PC-9 (cell line): ENCODE results near the gene ZNF630. TPM values are rescaled to one million over a fixed set of nuclear protein-coding genes. Genes with fewer than 3 reads are reported as not detected.
"Not testable (repeated sequence)": the region's sequence is repeated elsewhere in the genome, so short reads cannot be mapped to it uniquely, and the experiment has no call there.

Experiments
- BruUV-seq: library from RNA; stranded (reverse); fragments of 400-500 nt; replicated peaks from 2 replicates; lab custom pipeline; 2021; lab: Mats Ljungman, UMichigan
- CTCF ChIA-PET: fragments of 300-600 bp; sonication (Branson Sonifier 250); formaldehyde crosslinking; loops from one replicate; lab custom pipeline; 2022; ENCODE audit warnings: antibody characterized with exemption; lab: Charles Lee
- POLR2A ChIA-PET: fragments of 300-600 bp; sonication (Branson Sonifier 250); formaldehyde crosslinking; loops from one replicate; lab custom pipeline; 2022; ENCODE audit warnings: antibody characterized with exemption; ENCODE audit not compliant: unreplicated experiment; lab: Charles Lee
- DNase-seq, 2 experiments: peaks; one replicate each; pipeline versions ENCODE4 v3.0.0 to v3.0.0-alpha.2; 2015 to 2022; ENCODE audit warnings: mixed read lengths in 1 of 2
- H2AFZ ChIP-seq: fragments of 200-600 bp; sonication (generic); 2 replicates; pipeline ENCODE4 v1.8.1; 2017; ENCODE audit warnings: antibody characterized with exemption
- H3F3A ChIP-seq: fragments of 200-600 bp; sonication (generic); 2 replicates; pipeline ENCODE4 v1.8.1; 2017; ENCODE audit warnings: antibody characterized with exemption, mild to moderate bottlenecking, low read depth; ENCODE audit not compliant: insufficient read depth
- H3K27ac ChIP-seq: fragments of 200-600 bp; sonication (generic); 2 replicates; pipeline ENCODE4 v1.6.1; 2016; ENCODE audit warnings: mixed run types
- H3K27me3 ChIP-seq: fragments of 200-600 bp; sonication (generic); 2 replicates; pipeline ENCODE4 v1.6.1; 2016; ENCODE audit warnings: low read depth, mixed run types; ENCODE audit not compliant: insufficient read depth
- H3K36me3 ChIP-seq: fragments of 200-600 bp; sonication (generic); 2 replicates; pipeline ENCODE4 v1.6.1; 2016; ENCODE audit warnings: low read depth, mixed run types
- H3K4me1 ChIP-seq: fragments of 200-600 bp; sonication (generic); replicated peaks from 2 replicates; pipeline ENCODE4 v1.6.1; 2016; ENCODE audit warnings: mixed run types; ENCODE audit not compliant: insufficient read depth
- H3K4me2 ChIP-seq: fragments of 200-600 bp; sonication (generic); 2 replicates; pipeline ENCODE4 v1.6.1; 2017; ENCODE audit warnings: mixed run types
- H3K4me3 ChIP-seq: fragments of 200-600 bp; sonication (generic); 2 replicates; pipeline ENCODE4 v1.6.1; 2016; ENCODE audit warnings: mixed run types
- H3K79me2 ChIP-seq: fragments of 200-600 bp; sonication (generic); 2 replicates; pipeline ENCODE4 v1.6.1; 2017; ENCODE audit warnings: low read depth, mixed run types
- H3K9me2 ChIP-seq: fragments of 200-600 bp; sonication (generic); 2 replicates; pipeline ENCODE4 v1.8.1; 2017; ENCODE audit warnings: mild to moderate bottlenecking; ENCODE audit not compliant: insufficient read depth
- H3K9me3 ChIP-seq: fragments of 200-600 bp; sonication (generic); 2 replicates; pipeline ENCODE4 v1.8.1; 2016; ENCODE audit warnings: low read depth; ENCODE audit not compliant: insufficient read depth
- H4K20me1 ChIP-seq: fragments of 200-600 bp; sonication (generic); 2 replicates; pipeline ENCODE4 v1.8.1; 2017; ENCODE audit not compliant: insufficient read depth
- intact Hi-C: fragments of 100-400 bp; cut with micrococcal nuclease; formaldehyde crosslinking; loops from one replicate; pipeline ENCODE4 v1.10.0; 2022; ENCODE audit not compliant: unreplicated experiment
- total RNA-seq: library from RNA; stranded (reverse); gene quantifications from 2 replicates; pipeline ENCODE4 v1.2.3, GENCODE V29; 2021

The ZNF630 gene
- total RNA-seq, 1 experiment from 2014 or later = 3.0 TPM

DNA sequence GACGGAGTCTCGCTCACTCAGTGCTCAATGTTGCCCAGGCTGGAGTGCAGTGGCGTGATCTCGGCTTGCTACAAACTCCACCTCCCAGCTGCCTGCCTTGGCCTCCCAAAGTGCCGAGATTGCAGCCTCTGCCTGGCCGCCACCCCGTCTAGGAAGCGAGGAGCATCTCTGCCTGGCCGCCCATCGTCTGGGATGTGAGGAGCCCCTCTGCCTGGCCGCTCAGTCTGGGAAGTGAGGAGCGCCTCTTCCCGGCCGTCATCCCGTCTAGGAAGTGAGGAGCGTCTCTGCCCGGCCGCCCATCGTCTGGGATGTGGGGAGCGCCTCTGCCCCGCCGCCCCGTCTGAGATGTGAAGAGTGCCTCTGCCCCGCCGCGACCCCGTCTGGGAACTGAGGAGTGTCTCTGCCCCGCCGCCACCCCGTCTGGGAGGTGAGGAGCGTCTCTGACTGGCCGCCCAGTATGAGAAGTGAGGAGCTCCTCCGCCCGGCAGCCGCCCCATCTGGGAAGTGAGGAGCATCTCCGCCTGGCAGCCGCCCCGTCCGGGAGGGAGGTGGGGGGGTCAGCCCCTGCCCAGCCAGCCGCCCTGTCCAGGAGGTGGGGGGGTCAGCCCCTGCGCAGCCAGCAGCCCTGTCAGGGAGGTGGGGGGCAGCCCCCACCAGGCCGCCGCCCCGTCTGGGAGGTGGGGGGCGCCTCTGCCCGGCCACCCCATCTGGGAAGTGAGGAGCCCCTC is 54.7 kb downstream of the ZNF630 start:
- BruUV-seq, H3K79me2 ChIP-seq, POLR2A ChIA-PET, H3K4me2 ChIP-seq, CTCF ChIA-PET, H3K4me1 ChIP-seq, H3K9me3 ChIP-seq, H4K20me1 ChIP-seq, DNase-seq, intact Hi-C loops, H3K36me3 ChIP-seq, H3K4me3 ChIP-seq, H2AFZ ChIP-seq, H3K27me3 ChIP-seq, H3F3A ChIP-seq, H3K27ac ChIP-seq, H3K9me2 ChIP-seq: not testable (repeated sequence)

DNA sequence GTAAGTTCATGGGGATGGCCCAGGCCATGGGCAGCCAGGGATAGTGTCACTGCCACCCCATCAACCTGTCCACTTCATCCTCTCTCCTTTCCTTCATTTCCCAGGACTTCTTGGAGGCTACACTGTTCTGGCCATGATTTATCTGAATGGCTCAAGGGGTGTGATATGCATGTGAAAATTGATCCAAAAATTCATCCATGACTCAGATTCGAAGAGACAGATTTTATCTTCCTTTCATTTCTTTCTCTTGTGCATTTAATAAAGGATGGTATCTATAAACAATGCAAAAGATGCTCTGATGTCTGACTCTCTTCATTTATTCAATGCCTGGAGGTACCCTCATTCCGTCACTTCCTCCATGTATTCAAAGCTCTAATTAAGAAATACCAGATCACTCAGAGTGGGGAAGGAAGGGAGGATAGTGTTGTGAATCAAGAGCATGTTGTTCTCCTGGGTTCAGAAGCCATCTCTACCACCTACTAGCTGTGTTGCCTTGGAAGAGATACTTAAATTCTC is 61.9 kb downstream of the ZNF630 start:
- H3K36me3 ChIP-seq, H3K4me1 ChIP-seq, H2AFZ ChIP-seq, intact Hi-C loops, BruUV-seq, H3F3A ChIP-seq, H3K79me2 ChIP-seq, DNase-seq, CTCF ChIA-PET, H3K4me3 ChIP-seq, H3K27ac ChIP-seq, H4K20me1 ChIP-seq, H3K9me3 ChIP-seq, H3K27me3 ChIP-seq, H3K9me2 ChIP-seq, POLR2A ChIA-PET, H3K4me2 ChIP-seq: not testable (repeated sequence)

Other genes with a start within 250 kb of the ZNF630 start
- gene ZNF81, start 234.7 kb downstream of the ZNF630 start, total RNA-seq = 2.0 and 3.7 TPM in 2 replicates
- gene ZNF182, start 67.7 kb downstream of the ZNF630 start, total RNA-seq = 3.1 and 3.8 TPM in 2 replicates
- not detected in 2 replicates for gene SPACA5, start 64.7 kb downstream of the ZNF630 start, total RNA-seq
- gene SPACA5B, start 59.0 kb upstream of the ZNF630 start, total RNA-seq = not detected in 2 replicates
- gene SSX5, start 125.2 kb upstream of the ZNF630 start, total RNA-seq = not detected in 2 replicates
- not detected in 2 replicates for gene SSX1, start 183.8 kb upstream of the ZNF630 start, total RNA-seq